Astrocyte (in vitro differentiated cells and primary cell): Measurements from ENCODE around the gene FIG4.

Experiments used
- CTCF ChIP-seq: IDR thresholded peaks from 2 replicates; pipeline ENCODE4 v1.5.1; 2011; ENCODE audit warnings: low read depth, mild to moderate bottlenecking, inconsistent platforms, low read length, moderate library complexity; ENCODE audit not compliant: insufficient read depth
- EZH2 ChIP-seq: IDR thresholded peaks from 2 replicates; pipeline ENCODE4 v1.6.1; 2012; ENCODE audit warnings: mild to moderate bottlenecking, low read length, inconsistent platforms; ENCODE audit not compliant: insufficient read depth

GRCh38 chr6:109738255-109738654 is 47.2 kb downstream of the FIG4 start:
- TF ChIP-seq CTCF (no peak), EZH2 (no peak)
